K562 (cell line): ENCODE measurements around the gene KLHDC10. TPM values are rescaled to one million over a fixed set of nuclear protein-coding genes. Genes with fewer than 3 reads are reported as not detected.

Experiments used
- ATAC-seq: fragments of 200-7000 bp; cut with Tn5 transposase; 3 replicates; pipeline ENCODE4 v1.9.1; 2020; ENCODE audit warnings: moderate library complexity
- BruUV-seq: library from RNA; stranded (reverse); fragments of 400-500 nt; replicated peaks from 2 replicates; lab custom pipeline; 2021; lab: Mats Ljungman, UMichigan
- CTCF ChIA-PET: fragments of 300-600 bp; formaldehyde crosslinking; extraction: SDS; loops from one replicate; lab custom pipeline; 2021; ENCODE audit warnings: low intra/inter-chr PET ratio; lab: Yijun Ruan, JAX
- POLR2A ChIA-PET: fragments of 300-600, 350-650 bp; sonication (Branson Sonifier 250); formaldehyde crosslinking; extraction: SDS; loops from one replicate; lab custom pipeline; 2021; ENCODE audit warnings: antibody characterized with exemption, inconsistent platforms; lab: Yijun Ruan, JAX
- DNase-seq, 4 experiments: peaks; one replicate each; pipeline versions ENCODE4 v3.0.0 to v3.0.0-alpha.2; 2011 to 2018; ENCODE audit warnings: low spot score in 3 of 4, mixed read lengths in 3 of 4; ENCODE audit errors: extremely low read depth in 1 of 4
- FAIRE-seq: peaks from 2 replicates; lab custom pipeline; 2011; peaks lifted over from hg19 to GRCh38; lab: Jason Lieb, UNC
- H2AFZ ChIP-seq: 2 replicates; pipeline ENCODE4 v1.6.0; 2011; ENCODE audit warnings: low read depth, low read length, control low read depth, inconsistent platforms
- H3K27ac ChIP-seq: fragments of 200-600 bp; 3 replicates; pipeline ENCODE4 v1.8.0; 2011; ENCODE audit warnings: low read depth, mild to moderate bottlenecking, control low read depth, inconsistent platforms, low read length, moderate library complexity, mixed read lengths; ENCODE audit errors: extremely low read depth
- H3K27me3 ChIP-seq, 2 experiments: fragments of 300-600 bp in 1 of 2; 2 replicates in 1 of 2; 3 replicates in 1 of 2; pipeline versions ENCODE4 v1.6.0 to v1.8.0; 2011; ENCODE audit warnings: inconsistent platforms in 2 of 2, low read length in 2 of 2, mild to moderate bottlenecking in 1 of 2, mixed read lengths in 1 of 2, moderate library complexity in 1 of 2; ENCODE audit not compliant: control insufficient read depth in 2 of 2, insufficient read depth in 2 of 2
- H3K36me3 ChIP-seq: fragments of 300-600 bp; 3 replicates; pipeline ENCODE4 v1.8.0; 2011; ENCODE audit warnings: mild to moderate bottlenecking, low read length, inconsistent platforms; ENCODE audit not compliant: control insufficient read depth, insufficient read depth
- H3K4me1 ChIP-seq, 2 experiments: fragments of 200-600 bp in 1 of 2; replicated peaks in 1 of 2; 2 replicates in 1 of 2; 3 replicates in 1 of 2; pipeline versions ENCODE4 v1.5.1 to v1.8.0; 2011; ENCODE audit warnings: inconsistent platforms in 2 of 2, low read length in 2 of 2, mild to moderate bottlenecking in 1 of 2, mixed read lengths in 1 of 2, moderate library complexity in 1 of 2; ENCODE audit not compliant: control insufficient read depth in 2 of 2, insufficient read depth in 2 of 2
- H3K4me2 ChIP-seq: 2 replicates; pipeline ENCODE4 v1.6.1; 2011; ENCODE audit warnings: low read length, control low read depth, inconsistent platforms, mixed read lengths; ENCODE audit not compliant: insufficient read depth
- H3K4me3 ChIP-seq: fragments of 200-600 bp; sonication (generic), shearing (Covaris generic); 2 replicates; pipeline ENCODE4 v1.5.1; 2016; ENCODE audit warnings: control low read depth, inconsistent platforms
- H3K79me2 ChIP-seq: fragments of 200-600 bp; 3 replicates; pipeline ENCODE4 v1.8.0; 2011; ENCODE audit warnings: low read length, inconsistent platforms; ENCODE audit not compliant: control insufficient read depth, insufficient read depth
- H3K9ac ChIP-seq, 2 experiments: 2 replicates each; pipeline versions ENCODE4 v1.6.0 to v1.6.1; 2011; ENCODE audit warnings: low read depth in 2 of 2, low read length in 2 of 2, control low read depth in 1 of 2, inconsistent platforms in 1 of 2, mild to moderate bottlenecking in 1 of 2, mixed read lengths in 1 of 2; ENCODE audit not compliant: insufficient read depth in 1 of 2
- H3K9me1 ChIP-seq: one replicate; pipeline ENCODE4 v1.6.0; 2011; ENCODE audit warnings: inconsistent platforms, mild to moderate bottlenecking, low read length, moderate library complexity; ENCODE audit not compliant: control insufficient read depth, insufficient read depth
- H3K9me3 ChIP-seq: replicated peaks from 2 replicates; pipeline ENCODE4 v1.5.1; 2011; ENCODE audit warnings: low read depth, low read length, inconsistent platforms; ENCODE audit not compliant: control insufficient read depth, insufficient read depth
- H4K20me1 ChIP-seq: replicated peaks from 2 replicates; pipeline ENCODE4 v1.6.1; 2011; ENCODE audit warnings: low read length, inconsistent platforms, mixed read lengths; ENCODE audit not compliant: control insufficient read depth, insufficient read depth
- CHD4 ChIP-seq: fragments of 200-600 bp; sonication (generic); IDR thresholded peaks from 3 replicates; pipeline ENCODE4 v1.6.1; 2012; ENCODE audit warnings: low read depth, mild to moderate bottlenecking, mixed read lengths, low read length, inconsistent platforms; ENCODE audit not compliant: insufficient read depth, insufficient replicate concordance, poor library complexity, severe bottlenecking
- ERF ChIP-seq: fragments of 450-650 bp; formaldehyde crosslinking; IDR thresholded peaks from 2 replicates; pipeline ENCODE4 v1.4.0; 2020; ENCODE audit warnings: mild to moderate bottlenecking, mixed read lengths
- HDAC1 ChIP-seq, 2 experiments: fragments of 450-650 bp; IDR thresholded peaks; 2 replicates each; pipeline ENCODE4 v1.6.1; 2016 to 2017; ENCODE audit warnings: inconsistent platforms in 1 of 2, mild to moderate bottlenecking in 1 of 2, moderate library complexity in 1 of 2
- KLF6 ChIP-seq: fragments of 250-450 bp; sonication (Bioruptor Pico); IDR thresholded peaks from 2 replicates; pipeline ENCODE4 v1.4.0; 2020; ENCODE audit warnings: mild to moderate bottlenecking, moderate library complexity, borderline replicate concordance
- MTA3 ChIP-seq: fragments of 450-650 bp; formaldehyde crosslinking; IDR thresholded peaks from 2 replicates; pipeline ENCODE4 v1.6.1; 2017; ENCODE audit warnings: mild to moderate bottlenecking, borderline replicate concordance
- SIN3B ChIP-seq: fragments of 450-650 bp; IDR thresholded peaks from 2 replicates; pipeline ENCODE4 v1.6.1; 2017; ENCODE audit warnings: low read depth, mild to moderate bottlenecking, moderate library complexity
- WHSC1 ChIP-seq: IDR thresholded peaks from one replicate; pipeline ENCODE4 v1.6.1; 2012; ENCODE audit warnings: low read length, control low read depth, inconsistent platforms
- ZNF239 ChIP-seq: fragments of 250-450 bp; sonication (Bioruptor Pico); IDR thresholded peaks from 2 replicates; pipeline ENCODE4 v1.4.0; 2020; ENCODE audit warnings: mild to moderate bottlenecking
- WGBS: fragments of 100-300 bp; shearing (Covaris generic); methylation state at CpG from one replicate; pipeline ENCODE4 v1.1.6; 2016; ENCODE audit warnings: low coverage, mixed read lengths; ENCODE audit not compliant: insufficient coverage; ENCODE audit errors: missing lambda C conversion rate; 5-methylcytosine and 5-hydroxymethylcytosine counted together
- in situ Hi-C: fragments of 300-500 bp; cut with MboI; formaldehyde crosslinking; loops from 4 replicates; pipeline ENCODE4 v1.15.0; 2018; ENCODE audit warnings: inconsistent platforms, mixed read lengths
- intact Hi-C: fragments of 100-400 bp; cut with micrococcal nuclease; formaldehyde crosslinking; loops from 2 replicates; pipeline ENCODE4 v1.14.2; 2022
- polyA plus RNA-seq, 8 experiments: library from polyadenylated mRNA; depleted of rRNA in 4 of 8; stranded (reverse) in 5 of 8; unstranded in 3 of 8; fragments of >200 nt; fragmentation: Nextera tagmentation in 2 of 8; fragmentation: Illumina TruSeq in 1 of 8; extraction: Ambion mirVana in 2 of 8; extraction: Trizol in 1 of 8; gene quantifications; 2 replicates each; pipeline versions ENCODE4 v1.2.1 to v1.2.3, GENCODE V29; 2011 to 2014; ENCODE audit warnings: inconsistent platforms in 1 of 8, missing spikeins in 1 of 8
- total RNA-seq, 7 experiments: library from RNA; depleted of rRNA in 6 of 7; stranded (reverse); fragments of >200 nt in 6 of 7; fragmentation: Illumina TruSeq in 2 of 7; extraction: Trizol in 2 of 7; gene quantifications; 2 replicates each; pipeline versions ENCODE4 v1.2.1 to v1.2.3, GENCODE V29; 2011 to 2021; ENCODE audit warnings: low replicate concordance in 1 of 7
- TF ChIP-seq, protein P1 (sequence below), 2 experiments: IDR thresholded peaks; 2 replicates each; pipeline ENCODE4 v1.6.1; 2011; ENCODE audit warnings: borderline replicate concordance in 1 of 2, control low read depth in 1 of 2, low read depth in 1 of 2, low read length in 1 of 2, mild to moderate bottlenecking in 1 of 2, mixed read lengths in 1 of 2, moderate library complexity in 1 of 2; ENCODE audit not compliant: insufficient read depth in 1 of 2, insufficient read length in 1 of 2, poor library complexity in 1 of 2, severe bottlenecking in 1 of 2; ENCODE audit errors: extremely low read depth in 1 of 2
- TF ChIP-seq, protein P2 (sequence below): fragments of 250-450 bp; sonication (Bioruptor Pico); IDR thresholded peaks from 2 replicates; pipeline ENCODE4 v1.9.0; 2021; ENCODE audit warnings: mild to moderate bottlenecking

KLHDC10 gene
- total and polyA plus RNA-seq, 9 of the 15 experiments (the other 6 are each of a cell fraction or from before 2014, with no cell fraction given) = 9.8 to 80.5 (median 31.4) TPM

DNA sequence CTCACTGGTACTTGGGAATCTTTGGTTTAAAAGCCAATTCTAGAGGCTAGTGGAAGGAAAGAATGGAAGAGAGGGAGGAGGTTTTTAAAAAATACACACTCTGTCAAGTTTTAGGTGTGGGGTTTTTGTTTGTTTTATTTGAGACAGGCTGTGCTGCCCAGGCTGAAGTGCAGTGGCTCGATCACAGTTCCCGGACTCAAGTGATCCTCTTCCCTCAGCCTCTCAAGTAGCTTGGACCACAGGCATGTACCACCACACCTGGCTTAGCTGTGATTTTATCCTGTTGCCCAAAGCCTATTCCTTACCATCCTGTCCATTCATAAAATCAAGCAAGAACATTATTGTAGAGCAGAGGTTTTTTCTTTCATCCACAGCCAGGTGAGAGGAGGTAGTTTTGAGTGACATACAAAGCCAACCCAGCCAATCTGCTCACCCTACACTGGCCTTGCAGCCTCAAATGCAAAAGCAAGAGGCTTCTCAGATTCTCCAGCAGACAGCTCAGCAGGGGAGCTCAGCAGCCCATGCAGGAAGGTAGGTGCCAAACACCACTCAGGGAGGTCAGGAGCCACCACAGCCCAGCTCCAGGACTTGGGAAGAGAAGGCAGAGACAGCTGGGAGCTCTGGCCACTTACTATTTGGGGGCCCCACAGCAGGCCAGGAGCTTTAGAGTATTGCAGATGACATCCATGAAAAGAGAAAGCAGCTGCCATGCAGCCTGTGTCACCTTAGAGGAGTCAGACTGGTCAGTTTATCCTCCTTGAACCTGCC is 69.0 kb downstream of the KLHDC10 start:
- H3K9me3 ChIP-seq = no peaks in the 10 kb centered on the region
- H3K79me2 ChIP-seq = peaks cover 20% of the 10 kb centered on the region; the same call in 2 of the 3 replicates
- intact Hi-C loops (no loop called here), in situ Hi-C loops (no loop called here)
- H3K4me3 ChIP-seq = no peak overlapping the region
- DNase-seq = no peak
- no peak overlapping the region for H2AFZ ChIP-seq
- no peak overlapping the region for H3K27ac ChIP-seq
- H3K9me1 ChIP-seq = no peaks in the 10 kb centered on the region
- FAIRE-seq = no peak
- no peak overlapping the region for H3K4me2 ChIP-seq
- no TSS peak for BruUV-seq
- H4K20me1 ChIP-seq = no peaks in the 10 kb centered on the region
- H3K36me3 ChIP-seq = peaks cover 50% of the 10 kb centered on the region
- ATAC-seq = no peak
- 94% methylated on average over 2 of the region's 2 CpGs for WGBS
- H3K4me1 ChIP-seq = peaks cover 54 to 59% of the 10 kb centered on the region in 2 experiments
- peak; percentile 60 for TF ChIP-seq WHSC1
- TF ChIP-seq CHD4 = no peak
- TF ChIP-seq, all 486 proteins: peak for 1
- POLR2A ChIA-PET = interaction anchor here (0.6 to 1.3 kb wide), 4 partner anchors 18 to 957 kb away, joined by 3 to 5 read pairs (median 3); no protein-coding TSS in a partner anchor
- CTCF ChIA-PET = no interaction called here
- peak overlapping the region in 1 of 2 experiments; percentile 75; a peak in 2 of 4 replicates for H3K9ac ChIP-seq
- no peaks in the 10 kb centered on the region for H3K27me3 ChIP-seq

DNA sequence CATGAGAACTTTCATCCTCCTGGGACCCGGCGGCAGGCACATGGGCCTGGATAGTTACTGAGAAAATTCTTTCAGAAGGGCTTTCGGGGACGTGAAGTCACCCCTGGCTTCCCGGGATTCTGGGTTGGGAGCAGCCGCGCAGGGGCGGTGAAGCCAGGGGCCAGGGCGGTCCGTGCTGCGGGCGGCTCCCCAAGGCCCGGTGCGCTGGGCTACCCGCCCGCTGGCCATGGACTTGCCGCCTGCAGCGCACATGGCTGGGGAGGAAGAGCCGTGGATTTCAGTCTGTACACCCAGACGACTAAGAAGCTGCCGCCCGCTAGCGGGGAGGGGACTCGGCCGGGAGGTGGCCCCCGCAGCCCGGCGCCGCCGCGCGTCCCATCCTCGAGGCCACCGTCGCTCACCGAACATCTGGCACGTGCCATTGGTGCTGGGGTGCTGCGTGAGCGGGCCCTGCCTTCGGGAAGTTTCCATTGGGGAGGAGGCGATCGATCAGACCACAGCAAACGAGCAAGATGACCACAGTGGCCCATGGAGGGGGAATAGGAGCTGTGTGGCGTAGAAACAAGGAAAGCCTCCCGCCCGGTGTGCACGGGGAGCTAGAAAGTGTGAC is 70.3 kb downstream of the KLHDC10 start:
- 95% methylated on average over 40 of the region's 47 CpGs for WGBS
- intact Hi-C loops = no loop called here
- CTCF ChIA-PET = no interaction called here
- Histone ChIP-seq H3K27me3 (no peaks in the 10 kb centered on the region), H3K9me3 (no peaks in the 10 kb centered on the region), H3K79me2 (peaks cover 10% of the 10 kb centered on the region; the same call in 2 of the 3 replicates), H3K4me1 (peaks cover 49 to 54% of the 10 kb centered on the region in 2 experiments), H3K9me1 (no peaks in the 10 kb centered on the region), H2AFZ (no peak overlapping the region), H3K4me2 (no peak overlapping the region), H4K20me1 (no peaks in the 10 kb centered on the region), H3K36me3 (peaks cover 39% of the 10 kb centered on the region), H3K27ac (peak overlapping the region; percentile 66), H3K4me3 (no peak overlapping the region), H3K9ac (peak overlapping the region; percentile 52 to 81; a peak in 3 of 4 replicates)
- DNase-seq (no peak), ATAC-seq (no peak), FAIRE-seq (no peak)
- BruUV-seq = no TSS peak
- POLR2A ChIA-PET = interaction anchor here (1.4 to 2.7 kb wide), 3 partner anchors 9 to 65 kb away, joined by 3 to 12 read pairs (median 10); partner anchors contain the start of gene TMEM209
- in situ Hi-C loops = no loop called here
- no peak for TF ChIP-seq HDAC1 (IDR thresholded peaks at IDR 0.05)
- no peak for TF ChIP-seq SIN3B
- TF ChIP-seq ERF (CRISPR knock-in tag) = peak; percentile 8; the same call in 1 of the 2 replicates
- TF ChIP-seq MTA3 = no peak
- TF ChIP-seq, protein P1, sequence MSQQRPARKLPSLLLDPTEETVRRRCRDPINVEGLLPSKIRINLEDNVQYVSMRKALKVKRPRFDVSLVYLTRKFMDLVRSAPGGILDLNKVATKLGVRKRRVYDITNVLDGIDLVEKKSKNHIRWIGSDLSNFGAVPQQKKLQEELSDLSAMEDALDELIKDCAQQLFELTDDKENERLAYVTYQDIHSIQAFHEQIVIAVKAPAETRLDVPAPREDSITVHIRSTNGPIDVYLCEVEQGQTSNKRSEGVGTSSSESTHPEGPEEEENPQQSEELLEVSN (IDR thresholded peaks at IDR 0.05; ENCODE audit: borderline replicate concordance in 1 of 2, extremely low read depth in 1 of 2, insufficient read depth in 1 of 2, insufficient read length in 1 of 2, low read depth in 1 of 2, low read length in 1 of 2, poor library complexity in 1 of 2, severe bottlenecking in 1 of 2) = peak in 1 of 2 experiments; percentile 29
- no peak for TF ChIP-seq ZNF239 (CRISPR knock-in tag)
- TF ChIP-seq KLF6 (CRISPR knock-in tag) = no peak
- TF ChIP-seq, protein P2, sequence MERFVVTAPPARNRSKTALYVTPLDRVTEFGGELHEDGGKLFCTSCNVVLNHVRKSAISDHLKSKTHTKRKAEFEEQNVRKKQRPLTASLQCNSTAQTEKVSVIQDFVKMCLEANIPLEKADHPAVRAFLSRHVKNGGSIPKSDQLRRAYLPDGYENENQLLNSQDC (CRISPR knock-in tag) = no peak
